8988T (cell line): ENCODE results near the gene TTC34.
"Not testable (repeated sequence)": the region's sequence is repeated elsewhere in the genome, so short reads cannot be mapped to it uniquely, and the experiment has no call there.

ENCODE experiments used
- DNase-seq: peaks from one replicate; pipeline ENCODE4 v3.0.0; 2011

TTC34 gene

DNA sequence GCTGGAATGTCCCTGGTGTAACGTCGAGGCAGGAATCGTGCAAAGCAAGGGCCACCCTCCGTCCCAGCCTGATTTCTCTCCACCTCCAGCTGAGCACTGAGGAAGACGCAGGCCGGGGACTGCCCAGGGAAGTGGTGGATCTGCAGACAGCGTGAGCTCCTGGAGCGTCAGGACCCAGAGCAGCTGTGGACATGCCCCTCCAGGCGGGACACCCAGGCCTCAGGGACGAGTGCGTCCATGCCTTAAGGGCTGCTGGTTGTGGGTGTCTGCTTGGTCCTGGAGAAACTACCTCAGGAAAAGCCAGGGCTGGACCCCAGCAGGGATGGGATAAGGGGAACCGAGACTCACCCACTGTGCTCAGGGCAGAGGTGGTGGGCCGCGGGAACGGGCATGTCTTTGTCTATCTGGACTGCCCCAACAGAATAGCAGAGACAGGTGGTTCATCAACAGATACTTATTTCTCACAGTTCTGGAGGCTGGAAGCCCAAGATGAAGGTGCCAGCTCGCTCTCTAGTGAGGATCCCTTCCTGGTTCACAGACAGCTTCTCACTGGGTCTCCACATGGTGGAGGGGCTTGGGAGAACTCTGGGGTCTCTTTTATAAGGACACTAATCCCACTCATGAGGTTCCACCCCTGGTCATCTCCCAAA, 162.9 kb downstream of the TTC34 start:
- peak; percentile 8 for DNase-seq

- peak; percentile 6 for DNase-seq
These were observed 163.9 kb downstream of the TTC34 start for GRCh38 chr1:2637442-2638145.

GRCh38 chr1:2636733-2637132, 164.8 kb downstream of the TTC34 start:
- peak; percentile 5 for DNase-seq

- peak; percentile 11 for DNase-seq
These were observed 166.0 kb downstream of the TTC34 start for GRCh38 chr1:2635361-2636010.

DNA sequence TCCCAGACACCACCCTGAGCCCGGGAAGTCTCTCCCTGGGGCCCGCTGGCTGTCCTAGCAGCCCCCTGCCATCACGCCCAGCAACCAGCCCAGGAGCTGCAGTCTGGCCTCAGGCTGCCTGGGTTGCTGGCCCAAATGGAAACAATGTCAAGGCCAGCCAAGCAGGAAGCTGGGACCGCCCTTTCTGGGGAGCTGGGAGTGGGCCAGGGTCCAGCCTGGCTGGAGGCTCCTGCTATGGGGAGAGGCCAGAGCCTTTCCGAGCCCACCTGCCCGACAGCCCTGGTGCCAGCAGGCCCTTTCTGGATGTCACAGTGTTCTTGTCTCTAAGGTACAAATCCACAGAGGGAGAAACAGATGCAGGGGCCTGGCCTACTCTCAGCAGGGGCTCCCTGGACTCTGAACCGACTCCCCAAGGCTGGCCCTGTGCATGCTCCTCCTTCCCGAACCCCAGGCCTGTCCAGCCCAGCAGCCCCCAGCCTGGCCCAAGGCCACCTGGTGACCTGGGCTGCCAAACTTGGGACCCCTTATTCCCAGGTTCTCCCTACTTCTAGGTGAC, 167.5 kb downstream of the TTC34 start:
- peak; percentile 6 for DNase-seq

GRCh38 chr1:2633366-2633935, 168.0 kb downstream of the TTC34 start:
- DNase-seq = peak; percentile 13

DNA sequence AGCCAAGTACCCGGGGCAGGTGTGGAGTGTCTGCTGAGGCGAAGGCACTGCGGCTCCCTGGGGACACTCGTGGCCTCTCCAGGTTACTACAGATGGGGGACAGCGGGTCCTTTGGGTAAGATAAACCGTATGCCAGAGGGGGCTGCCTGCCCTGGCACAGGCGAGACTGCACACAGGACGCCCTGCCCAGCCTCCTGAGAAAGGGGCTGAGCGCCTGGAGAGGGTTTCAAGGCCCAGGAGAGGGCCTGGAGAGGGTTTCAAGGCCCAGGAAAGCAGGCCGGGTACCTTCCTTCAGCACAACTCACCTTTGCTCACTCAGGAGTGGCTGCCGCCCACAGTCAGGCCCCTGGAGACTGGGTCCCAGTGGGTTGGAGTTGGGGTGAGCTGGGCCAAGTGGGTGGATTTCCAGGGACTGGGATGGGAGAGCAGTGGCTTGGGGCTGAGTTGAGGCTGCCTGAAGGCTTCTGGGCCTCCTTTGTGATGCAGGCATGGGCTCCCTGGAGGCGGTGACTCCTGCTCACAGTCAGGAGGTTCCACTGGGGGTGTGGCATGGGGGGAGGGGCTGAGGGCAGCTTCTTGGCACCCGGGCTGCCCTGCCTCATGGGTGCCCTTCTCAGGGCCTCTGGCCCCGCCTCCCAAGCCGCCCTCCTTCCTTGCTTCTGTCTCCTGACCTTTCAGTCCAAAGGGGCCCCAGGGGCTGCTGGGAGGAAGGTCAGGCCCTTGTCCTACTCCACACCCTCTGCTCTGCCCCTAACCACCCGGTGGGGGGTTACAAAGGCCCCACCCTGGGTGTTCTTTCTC, 168.7 kb downstream of the TTC34 start, which contains the start of gene MMEL1:
Gene MMEL1, minus strand, starts transcription at position 456 of the 801 bp plus-strand sequence. CDS start 3,532 bp downstream, outside the sequence.
- peak; percentile 24 for DNase-seq

GRCh38 chr1:2632051-2632430, 169.5 kb downstream of the TTC34 start:
- no peak for DNase-seq

- peak; percentile 13 for DNase-seq
These were observed 170.1 kb downstream of the TTC34 start for GRCh38 chr1:2631136-2632050.

GRCh38 chr1:2630498-2631135, 170.9 kb downstream of the TTC34 start:
- DNase-seq = no peak

- peak; percentile 7 for DNase-seq
These were observed 171.6 kb downstream of the TTC34 start for GRCh38 chr1:2629627-2630497.

DNA sequence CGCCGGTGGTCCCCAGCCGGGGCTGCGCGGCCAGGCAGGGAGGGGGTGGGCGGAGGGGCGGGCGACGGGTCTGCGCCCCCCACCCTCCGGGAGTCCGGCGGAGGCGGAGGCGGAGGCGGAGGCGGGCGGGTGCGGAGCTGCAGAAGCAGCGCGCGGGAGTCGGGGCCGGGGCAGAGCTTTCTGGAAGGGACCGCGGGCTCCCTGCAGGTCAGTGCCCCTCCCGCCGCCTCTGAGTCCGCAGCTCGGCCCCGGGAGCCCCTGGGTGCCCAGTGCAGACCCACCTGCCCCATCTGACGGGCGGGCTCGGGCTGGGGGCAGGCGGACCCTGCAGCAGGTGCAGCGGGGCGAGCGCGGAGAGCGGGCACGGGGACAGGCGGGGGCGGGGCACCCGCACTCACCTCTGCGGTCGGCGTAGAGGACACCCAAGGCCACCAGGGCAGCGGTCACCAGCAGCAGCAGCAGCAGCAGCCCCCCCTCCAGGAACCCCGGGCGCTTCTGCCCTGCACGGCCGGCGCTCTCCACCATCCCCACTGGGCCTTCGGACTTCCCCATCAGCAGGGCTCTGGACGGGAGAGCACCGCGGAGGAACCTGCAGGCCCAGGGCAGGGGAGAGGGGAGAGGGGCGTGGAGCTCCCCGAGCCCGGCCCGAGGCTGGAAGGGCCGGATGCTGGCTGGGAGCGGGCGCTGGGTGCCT, 172.4 kb downstream of the TTC34 start:
- no peak for DNase-seq

GRCh38 chr1:2628191-2628932, 173.1 kb downstream of the TTC34 start:
- DNase-seq = no peak

- no peak for DNase-seq
These were observed 173.7 kb downstream of the TTC34 start for GRCh38 chr1:2627746-2628145.

GRCh38 chr1:2625748-2626147, 175.7 kb downstream of the TTC34 start:
- not testable (repeated sequence) for DNase-seq

DNA sequence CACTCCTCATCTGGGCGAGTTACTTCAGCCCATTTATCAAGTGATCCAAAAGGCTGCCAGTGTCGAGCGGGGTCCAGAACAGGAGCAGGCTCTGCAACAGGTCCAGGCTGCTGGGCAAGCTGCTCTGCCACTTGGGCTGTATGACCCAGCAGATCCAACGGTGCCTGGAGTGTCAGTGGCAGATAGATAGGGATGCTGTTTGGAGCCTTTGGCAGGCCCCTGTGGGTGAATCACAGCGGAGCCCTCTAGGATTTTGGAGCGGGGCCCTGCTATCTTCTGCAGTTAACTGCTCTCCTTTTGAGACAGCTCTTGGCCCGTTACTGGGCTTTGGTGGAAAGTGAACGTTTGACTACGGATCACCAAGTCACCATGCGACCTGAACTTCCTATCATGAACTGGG, 176.2 kb downstream of the TTC34 start:
- no peak for DNase-seq

DNA sequence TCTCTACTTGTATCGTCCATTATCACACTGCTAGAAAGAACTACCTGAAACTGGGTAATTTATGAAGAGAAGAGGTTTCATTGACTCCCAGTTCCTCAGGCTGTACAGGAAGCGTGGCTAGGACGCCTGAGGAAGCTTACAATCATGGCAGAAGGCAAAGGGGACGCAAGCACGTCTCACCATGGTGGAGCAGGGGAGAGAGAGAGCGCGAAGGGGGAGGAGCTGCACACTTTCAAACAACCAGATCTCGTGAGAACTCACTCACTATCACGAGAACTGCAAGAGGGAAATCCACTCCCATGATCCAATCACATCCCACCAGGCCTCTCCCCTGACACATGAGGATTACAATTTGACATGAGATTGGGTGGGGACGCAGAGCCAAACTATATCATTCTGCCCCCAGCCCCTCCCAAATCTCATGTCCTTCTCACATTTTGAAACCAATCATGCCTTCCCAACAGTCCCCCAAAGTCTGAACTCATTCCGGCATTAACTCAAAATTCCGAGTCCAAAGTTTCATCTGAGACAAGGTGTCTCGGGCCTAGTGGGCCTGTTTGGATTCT, 176.7 kb downstream of the TTC34 start:
- DNase-seq = no peak
